ENCODE measurements around the gene DLK1.

DNA sequence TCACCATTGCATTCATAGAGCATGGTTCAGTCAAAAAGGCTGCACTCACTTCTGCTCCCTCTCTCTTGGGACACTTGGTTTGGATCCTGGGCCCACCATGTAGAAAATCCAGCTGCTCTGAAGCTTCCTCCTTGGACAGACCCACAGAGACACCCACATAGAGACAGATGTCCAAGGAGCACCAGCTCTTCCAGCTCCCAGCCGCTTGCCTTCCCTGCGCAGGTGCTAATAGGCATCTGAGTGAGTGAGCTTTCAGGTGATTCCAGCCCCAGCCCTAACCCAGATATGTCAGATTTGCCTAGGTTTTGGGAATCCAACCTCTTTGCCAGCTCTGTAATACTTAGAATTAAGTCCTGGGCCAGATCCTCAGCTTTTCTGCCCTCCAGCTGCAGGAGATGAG lies 38.6 kb downstream of the DLK1 start:
- TF ChIP-seq CTCF (IDR thresholded peaks at IDR 0.05), result no peak
- no peak for TF ChIP-seq POLR2A (IDR thresholded peaks at IDR 0.05)

Data from heart left ventricle (tissue), 13 donors.